A172 (cell line): Measurements from ENCODE around the gene ABCA4. TPM values are rescaled to one million over a fixed set of nuclear protein-coding genes. Genes with fewer than 3 reads are reported as not detected.

ENCODE experiments used
- DNase-seq: peaks from one replicate; pipeline ENCODE4 v3.0.0-alpha.2; 2015; ENCODE audit warnings: low spot score
- total RNA-seq: library from RNA; depleted of rRNA; stranded (reverse); fragments of >200 nt; shearing (Covaris generic); gene quantifications from 2 replicates; pipeline ENCODE4 v1.2.3, GENCODE V29; 2014

ABCA4 gene
- total RNA-seq, 1 experiment from 2014 or later = not detected

DNA sequence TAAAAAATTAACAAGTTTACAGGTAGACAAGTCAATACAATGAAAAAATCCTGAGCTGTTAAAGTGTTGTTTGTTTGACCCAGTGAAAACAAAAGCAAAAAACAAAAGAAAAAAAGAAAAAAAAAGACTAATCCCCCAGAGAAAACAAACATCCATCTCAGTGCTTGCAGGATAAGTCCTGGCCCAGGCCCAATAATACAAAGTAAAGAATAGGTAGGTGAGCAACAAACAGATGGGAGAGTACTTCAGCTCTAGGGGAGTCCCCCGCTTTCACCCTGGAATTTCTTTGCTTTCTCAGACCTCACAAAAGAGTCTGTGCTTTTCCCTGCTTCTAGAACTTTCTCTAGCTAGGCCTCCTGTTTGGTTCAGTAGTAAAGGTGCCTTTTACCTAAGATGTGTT, 70.3 kb downstream of the ABCA4 start:
- no peak for DNase-seq

DNA sequence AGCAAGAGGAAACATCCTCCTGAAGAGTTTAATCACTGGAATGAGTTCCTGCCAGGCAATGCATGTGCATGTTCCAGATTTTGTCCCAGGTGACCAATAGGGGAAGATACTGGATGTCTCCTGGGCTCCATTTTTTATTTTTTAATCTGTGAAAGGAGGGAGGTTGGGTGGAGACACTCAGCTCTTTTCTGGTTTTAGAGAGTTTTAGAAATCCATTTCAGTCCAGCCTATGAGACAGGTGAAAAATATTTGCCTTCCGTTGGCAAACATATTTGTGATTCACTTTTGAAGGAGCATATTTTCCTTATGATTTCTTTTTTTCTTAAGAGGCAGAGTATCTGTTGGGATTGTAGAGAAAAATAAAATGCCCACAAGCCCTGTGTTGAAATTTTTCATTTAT, 70.7 kb downstream of the ABCA4 start:
- no peak for DNase-seq

DNA sequence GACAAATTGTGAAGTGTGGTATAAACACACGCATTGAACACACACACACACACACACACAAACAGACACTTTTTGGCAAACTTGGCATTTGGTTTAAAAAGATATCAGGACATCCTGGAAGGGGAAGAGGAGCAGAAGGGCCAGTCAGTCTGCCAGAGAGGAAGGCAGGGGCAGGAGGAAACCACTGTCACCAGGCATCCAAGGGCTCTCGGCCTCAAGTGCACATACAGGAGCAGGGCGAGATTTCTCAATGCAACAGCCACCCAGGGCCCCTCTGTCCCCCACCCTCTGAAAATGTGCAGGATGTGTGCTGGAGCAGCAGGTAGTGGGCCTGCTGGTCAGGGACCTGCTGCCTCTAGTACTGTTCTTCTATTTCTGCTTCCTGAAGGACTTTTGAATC, 71.2 kb downstream of the ABCA4 start:
- DNase-seq = no peak

DNA sequence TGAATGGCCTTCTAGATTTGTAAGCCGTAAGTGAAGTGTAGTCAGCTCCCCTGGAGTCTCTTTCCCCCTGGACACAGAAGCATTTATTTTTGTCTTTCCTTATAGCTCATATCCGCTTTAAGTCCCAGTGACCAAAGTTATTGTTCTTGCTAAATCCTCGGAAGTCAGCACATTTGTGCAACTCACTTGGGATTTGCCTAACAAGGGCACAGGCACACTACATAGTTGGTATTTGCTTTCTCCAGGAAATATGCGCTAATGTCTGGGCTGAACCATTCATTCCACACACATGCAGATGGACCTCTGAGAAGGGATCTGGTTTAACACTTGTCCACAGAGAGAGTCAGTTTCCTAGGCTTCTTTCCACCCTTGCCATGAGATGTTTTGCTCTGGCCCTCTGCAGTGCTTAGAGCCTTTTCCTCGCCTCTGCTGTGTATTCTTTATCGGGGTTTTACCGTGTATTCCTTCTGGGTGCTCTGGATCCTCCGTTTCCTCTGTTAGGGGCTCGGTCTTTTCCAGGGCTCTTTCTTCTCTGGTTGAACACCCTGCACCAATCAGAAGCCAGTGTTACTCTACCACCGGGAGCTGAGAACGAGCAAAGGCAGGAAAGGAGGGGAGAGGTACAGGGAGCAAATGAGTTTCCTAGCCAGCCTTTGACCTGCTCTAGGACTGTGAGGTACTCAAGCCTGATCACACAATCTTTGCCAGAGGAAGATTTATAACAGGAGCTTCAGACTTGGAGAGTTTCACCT, 72.4 kb downstream of the ABCA4 start:
- DNase-seq = no peak

DNA sequence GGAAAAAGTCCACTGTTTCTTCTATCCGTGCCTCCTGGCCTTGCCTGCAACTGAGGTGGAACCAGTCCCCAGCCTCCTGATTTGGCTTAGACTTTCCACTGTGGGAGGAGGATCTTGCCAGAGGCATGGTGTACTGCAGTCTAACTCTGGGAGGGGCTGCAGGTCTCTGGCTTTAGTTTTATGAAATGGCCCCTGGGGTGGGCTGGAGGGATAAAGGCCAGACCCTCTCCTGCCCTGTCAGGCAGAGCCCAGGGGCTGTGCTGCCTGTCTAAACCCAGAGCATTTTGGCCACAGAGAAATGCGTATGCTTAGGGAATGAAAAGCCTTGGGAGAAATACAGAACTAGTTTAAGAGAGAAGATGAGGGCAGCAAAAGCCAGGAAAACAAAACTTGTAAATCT, 73.0 kb downstream of the ABCA4 start:
- no peak for DNase-seq

DNA sequence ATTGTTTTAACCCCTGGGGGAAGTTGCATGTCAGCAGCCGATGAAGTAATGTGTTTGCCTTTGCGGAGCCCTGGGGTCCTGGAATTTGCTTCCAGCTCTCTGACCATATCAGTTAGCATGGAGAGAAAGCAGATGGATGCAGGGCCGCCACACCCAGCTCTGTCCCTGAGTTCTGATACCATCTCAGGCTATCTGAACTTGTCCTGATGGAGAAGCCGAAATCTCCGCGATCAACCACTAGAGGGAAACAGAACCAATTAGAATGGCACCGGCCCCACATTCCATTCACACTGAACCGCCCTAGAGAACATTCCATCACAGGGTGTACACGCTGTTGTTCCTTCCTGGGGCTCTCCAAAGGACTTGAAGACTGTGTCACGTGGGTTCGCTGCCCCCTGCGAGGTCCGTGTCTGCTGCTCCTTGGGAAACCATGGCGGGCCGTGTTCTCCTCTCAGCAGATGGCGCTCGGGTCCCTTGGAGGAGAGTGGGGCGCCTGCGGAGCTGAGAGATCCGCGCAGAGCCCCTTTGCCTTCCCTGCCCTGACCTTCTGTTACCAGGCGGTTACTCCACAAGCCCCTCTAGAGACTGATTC, 75.4 kb downstream of the ABCA4 start:
- peak; percentile 97 for DNase-seq

DNA sequence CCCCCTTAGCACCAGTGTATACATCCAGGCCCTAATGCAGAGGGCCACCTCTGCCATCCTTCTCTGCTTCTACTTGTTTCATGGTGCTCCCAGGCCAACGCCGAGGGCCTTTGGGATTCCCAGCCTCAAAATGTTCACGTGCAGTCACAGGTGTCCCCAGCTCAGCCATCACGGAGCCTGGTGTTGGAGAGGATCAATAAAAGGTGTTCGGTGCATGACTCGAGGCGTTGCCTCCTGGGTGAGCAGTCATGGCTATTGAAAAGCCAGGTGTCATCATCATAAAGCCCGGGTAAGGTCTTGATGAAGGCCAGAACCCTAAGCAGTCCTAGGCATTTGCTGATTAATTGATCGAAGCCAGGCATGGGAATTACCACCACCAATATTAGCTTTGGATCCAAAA, 76.1 kb downstream of the ABCA4 start:
- DNase-seq = no peak

DNA sequence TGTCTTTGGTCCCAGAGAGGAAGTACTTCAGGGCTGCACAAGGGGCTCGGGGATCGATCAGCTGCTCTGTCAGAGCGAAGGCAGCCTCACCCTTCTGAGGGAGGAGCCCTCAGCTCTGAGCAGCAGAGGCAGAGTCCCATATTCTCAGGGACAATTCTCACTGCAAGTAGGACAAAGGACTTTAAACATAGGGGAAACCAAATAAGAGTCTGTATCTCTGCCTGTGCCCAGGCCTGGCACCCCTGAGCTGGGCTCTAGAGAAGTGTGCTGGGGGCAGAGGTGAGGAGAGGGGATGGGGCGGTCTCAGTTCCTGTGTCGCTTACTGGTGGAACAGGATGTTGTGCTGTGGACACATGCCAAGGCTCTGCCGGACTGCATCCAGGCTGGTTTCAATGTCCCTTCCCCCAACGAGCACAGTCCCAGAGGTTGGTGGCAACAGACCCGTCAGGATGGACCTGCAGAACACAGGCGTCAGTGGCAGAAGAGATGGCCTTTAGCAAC, 76.6 kb downstream of the ABCA4 start:
- no peak for DNase-seq

DNA sequence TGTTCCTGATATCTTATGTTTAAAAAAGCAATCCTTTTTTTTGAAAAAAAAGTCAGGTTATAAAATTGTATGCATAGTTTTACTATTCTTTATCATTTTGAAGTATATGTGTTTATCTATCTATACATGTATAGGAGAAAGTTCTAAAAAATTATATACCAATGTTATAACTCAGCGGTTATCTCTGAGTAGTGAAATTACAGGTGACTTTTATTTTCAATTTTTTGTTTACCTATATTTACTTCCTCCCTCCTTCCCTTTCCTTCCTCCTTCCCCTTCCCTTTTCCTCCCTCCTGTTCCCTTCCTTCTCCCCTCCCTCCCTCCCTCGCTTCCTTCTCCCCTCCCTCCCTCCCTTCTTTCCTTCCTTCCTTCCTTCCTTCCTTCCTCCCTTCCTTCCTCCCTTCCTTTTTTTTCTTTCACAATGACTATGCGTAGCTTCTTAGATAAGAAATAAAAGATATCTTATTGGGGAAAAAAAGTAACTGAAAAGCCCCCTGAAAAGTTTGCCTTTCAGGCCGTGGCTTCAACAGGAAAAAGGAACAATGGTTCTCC, 77.1 kb downstream of the ABCA4 start:
- no peak for DNase-seq

DNA sequence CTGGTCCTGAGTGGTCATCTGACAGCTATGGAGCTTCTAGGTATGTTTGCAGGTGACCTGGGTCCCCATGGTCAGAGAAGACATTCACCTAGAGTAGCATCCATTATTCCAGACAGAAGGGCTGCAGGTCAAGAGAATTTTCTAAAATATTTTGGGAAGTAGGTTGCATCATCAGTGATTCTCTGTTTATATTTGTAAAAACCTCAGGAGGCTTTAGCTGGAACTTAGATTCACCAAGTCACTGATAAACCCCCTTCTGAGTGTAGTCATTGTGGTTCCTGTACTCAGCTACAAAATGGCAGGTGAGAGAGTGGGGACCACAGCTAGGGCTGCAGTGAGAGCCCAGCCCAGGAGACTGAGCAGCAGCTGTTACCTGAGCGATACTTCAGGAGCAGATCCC, 78.6 kb downstream of the ABCA4 start:
- no peak for DNase-seq

DNA sequence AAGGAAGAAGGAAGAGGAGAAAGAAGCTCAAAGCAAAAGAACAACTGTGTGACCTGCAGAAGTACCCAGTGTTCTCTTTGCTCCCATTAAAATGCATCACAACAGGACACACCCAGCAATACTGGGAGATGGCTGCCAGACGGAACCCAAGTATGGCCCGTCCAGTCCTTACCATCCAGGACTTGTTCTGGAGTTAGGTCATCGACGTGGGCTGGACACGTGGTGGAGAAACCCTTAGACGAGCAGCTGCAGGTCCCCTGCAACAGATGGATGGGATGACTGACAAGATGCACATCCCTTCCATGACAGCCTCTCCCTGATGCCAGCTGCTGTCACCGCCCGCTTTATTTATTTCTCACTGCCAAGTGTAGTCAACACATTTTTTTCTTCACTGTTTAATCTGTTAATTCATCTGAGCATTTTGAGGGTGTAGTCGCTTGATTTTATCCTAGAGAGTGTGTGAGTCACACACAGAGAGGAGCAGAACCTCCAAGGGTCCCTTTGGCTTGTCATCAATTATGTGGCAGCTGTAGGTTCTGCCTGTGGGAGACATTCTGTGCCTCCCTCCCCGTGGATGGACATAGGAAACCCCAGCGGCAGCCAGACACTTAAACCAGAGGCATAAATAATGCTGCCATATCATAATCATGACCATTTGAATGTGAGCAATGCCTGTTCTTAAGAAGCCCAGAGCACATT, 80.9 kb downstream of the ABCA4 start:
- DNase-seq = peak; percentile 36

DNA sequence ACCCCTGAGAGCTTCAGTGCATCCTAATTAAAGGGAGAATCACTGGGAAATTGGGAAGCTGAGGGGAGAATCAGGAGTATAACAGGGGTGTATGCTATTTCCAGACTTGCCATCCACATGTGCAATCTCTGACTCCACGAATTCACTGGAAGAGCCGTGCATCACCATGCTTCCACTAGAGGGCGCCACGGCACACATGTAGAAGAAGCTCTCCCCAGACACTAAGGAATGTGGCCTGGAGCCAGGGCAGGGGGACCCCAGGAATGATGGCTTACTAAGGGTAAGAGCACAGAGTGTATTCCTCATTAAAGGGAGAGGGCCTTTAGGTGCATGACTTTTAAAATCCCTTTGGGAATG, 81.5 kb downstream of the ABCA4 start:
- DNase-seq = peak; percentile 62

DNA sequence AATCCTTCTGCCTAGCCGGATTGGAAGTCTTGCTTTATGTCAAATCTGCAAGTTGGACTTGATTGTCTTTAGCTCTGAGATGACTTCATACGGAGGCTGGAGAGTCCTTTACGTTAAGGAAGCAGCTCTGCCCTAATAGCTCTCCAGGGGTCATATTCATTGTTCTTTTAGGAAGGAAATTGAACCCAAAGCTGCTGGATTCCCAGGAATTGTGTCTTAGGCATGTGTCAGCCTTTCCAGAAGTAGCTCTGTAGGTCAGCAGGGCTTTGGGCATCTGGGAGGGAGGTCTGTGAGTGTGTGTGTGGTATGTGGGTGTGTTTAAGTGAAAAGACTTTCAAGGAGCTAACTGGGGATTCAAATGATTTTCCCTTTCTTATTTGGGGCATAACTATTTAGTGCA, 82.4 kb downstream of the ABCA4 start:
- no peak for DNase-seq

DNA sequence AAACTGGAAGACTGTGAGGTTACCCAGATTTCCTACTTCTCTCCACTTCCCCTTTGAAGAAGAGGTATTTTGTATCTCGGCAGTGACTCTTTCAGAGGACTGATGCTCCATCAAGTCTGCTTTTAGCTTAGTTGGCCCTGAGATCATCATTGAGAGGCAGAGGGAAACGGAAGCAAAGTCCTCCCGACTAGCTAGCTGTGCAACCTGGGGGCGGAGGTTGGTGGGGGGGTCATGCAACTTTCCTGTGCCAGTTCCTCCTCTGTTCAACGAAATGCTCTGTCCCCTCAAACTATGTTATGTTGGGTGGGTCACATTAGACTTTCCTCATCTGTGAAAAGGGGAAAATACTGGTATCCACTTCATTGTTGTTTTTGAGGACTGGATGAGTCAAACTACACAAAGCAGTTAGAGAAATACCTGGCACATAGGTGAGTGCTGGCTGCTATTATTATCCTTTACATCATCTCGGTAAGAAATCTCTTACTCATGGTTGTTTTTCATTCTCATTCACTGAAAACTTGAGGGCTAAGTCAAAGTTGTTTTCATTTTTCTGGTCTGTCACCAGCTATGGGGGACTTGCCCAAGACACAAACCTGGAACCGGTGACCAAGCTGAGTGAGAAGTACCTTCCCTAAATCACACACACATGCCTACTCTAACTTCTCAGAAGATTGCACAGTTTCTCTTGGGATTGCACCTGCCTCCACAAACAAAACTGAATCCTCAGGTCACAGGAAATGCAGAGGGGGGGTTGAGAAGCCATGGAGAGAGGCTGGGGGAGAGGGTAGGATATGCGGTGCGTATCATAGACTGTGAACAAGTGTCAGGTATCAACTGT, 83.3 kb downstream of the ABCA4 start:
- no peak for DNase-seq

DNA sequence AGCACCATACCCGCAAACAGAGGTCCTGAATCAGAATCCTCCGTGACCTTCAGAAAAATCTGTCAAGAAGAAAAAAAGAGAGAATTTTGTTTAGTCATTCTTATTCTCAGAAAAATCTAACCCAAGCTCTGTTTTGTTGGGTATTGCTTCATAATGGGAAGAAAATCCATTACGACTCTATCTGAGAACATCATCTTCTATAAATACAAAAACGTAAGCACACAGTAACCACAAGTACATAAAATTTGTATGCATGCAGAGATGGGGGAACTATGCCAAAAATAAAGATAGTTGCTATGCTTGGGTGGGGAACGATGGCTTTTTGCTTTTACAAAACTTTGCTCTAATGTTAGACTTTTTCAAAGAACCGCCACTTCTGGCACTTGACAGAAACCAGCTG, 84.2 kb downstream of the ABCA4 start:
- DNase-seq = no peak

DNA sequence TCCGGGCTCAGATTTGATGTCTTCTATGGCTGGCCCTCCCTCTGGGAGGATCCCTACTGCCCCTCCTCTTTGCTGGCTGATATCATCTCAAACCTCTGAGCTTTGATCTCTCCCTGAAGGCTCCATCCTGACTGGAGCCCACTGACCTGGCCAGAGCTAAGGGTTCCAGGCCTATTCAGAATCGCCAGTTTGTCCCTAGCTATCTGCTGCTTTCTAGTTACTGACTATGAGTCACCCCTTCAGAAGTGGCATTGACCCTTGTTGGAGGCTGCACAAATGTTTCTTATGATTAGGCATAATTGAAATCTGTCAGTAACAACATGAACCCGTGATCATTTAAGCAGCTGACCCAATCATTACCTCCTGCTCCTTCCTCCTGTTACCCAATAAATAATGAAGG, 87.1 kb downstream of the ABCA4 start:
- DNase-seq = no peak

DNA sequence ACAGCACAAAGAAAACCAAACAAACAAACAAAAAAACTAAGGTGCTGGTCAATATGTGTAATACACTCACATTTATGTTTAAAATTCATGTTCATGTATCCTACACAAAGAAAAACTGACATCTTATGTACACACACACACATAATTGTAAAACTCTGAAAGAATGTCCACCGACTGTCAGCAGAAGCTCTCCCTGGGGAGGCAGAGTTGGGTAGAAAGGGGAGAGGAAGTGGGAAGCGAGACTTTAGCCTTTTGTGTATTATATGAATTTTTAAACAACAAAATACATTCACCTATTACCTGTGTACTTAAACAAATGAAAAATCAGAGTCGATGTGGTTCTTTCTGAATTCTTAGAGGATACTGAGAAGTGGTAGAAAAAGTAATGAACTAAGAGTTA, 88.3 kb downstream of the ABCA4 start:
- DNase-seq = no peak

DNA sequence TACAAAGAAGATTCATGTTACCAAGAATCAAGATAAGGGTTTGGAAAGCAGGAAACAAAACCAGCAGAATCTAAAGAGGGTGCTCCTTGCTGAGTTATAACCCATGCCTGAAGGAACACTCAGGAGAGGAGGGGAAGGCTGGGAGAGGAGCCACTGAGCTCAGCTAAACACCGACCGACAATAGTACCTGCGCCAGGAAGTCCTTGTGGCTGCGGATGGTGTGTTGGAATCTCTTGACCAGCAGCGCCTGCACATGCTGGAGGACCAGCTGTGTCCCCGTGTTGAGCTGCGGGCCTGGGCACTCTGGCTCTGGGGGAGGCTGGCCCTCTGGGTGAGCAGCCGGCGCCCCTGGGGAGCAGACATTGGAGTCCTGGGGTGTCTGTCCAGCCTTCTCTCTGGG, 89.4 kb downstream of the ABCA4 start:
- DNase-seq = no peak

DNA sequence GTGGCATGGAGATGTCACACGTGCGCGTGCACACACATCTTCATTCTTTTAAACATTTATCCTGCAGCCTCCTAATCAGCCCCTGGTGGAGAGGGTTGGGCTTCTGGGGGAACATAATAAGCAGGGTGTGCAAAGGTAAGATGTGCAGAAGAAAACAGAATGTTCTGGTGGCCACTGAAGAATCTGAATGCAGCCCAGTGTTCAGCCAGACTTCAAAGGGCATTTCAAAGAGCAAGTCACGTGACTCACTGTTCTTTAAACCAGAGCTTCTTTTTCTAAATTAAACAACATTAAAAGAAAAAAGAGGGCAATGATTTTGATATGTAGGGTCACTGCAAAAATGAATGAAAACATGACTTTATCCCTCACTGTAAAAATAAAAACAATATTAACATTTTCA, 89.8 kb downstream of the ABCA4 start:
- no peak for DNase-seq

DNA sequence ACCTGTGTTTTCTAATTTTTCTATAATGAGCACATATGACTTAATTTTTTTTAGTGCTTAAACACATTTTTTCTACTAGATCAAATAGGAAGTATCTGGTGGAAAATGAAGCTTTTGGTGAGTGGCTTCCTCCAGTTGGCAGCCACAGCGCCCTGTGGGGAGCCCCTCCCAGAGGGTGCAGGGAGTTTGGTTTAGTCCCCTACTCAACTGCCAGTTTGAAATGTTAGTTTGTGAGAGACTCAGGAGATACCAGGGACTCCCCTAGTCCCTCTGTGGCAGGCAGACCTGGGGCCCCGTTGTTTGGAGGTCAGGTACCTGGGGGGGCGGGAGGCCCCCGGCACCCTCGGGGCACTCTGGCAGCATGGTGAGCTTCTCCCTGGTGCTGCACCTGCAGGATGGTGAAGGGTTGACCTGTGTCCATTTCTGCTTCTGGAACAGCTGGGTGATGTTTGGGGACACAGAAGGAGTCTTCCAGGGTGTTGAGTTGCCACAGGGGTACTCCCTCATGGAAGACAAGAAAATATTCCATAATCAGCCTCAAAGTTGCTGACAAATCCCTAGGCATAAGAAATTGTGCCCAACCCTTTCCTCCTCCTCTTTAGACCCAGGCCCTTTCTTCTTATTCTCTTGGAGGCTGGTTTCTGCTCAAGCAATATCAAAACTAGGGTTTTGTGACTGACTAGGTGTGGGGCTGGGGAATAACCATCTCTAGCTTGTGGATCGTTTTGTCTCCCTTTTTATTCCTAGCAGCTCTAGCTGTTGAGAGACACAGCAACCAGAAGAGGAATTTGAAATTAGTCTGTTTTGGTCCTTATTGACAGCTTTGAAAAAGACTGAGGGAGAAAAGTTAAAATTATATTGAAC, 91.6 kb downstream of the ABCA4 start:
- no peak for DNase-seq
